Non-pigmented ciliary epithelial cell (primary cell): ENCODE data around the gene SNX17.

ENCODE experiments used
- DNase-seq: peaks from one replicate; pipeline ENCODE4 v3.0.0-alpha.2; 2010; ENCODE audit warnings: low read depth

SNX17 gene

DNA sequence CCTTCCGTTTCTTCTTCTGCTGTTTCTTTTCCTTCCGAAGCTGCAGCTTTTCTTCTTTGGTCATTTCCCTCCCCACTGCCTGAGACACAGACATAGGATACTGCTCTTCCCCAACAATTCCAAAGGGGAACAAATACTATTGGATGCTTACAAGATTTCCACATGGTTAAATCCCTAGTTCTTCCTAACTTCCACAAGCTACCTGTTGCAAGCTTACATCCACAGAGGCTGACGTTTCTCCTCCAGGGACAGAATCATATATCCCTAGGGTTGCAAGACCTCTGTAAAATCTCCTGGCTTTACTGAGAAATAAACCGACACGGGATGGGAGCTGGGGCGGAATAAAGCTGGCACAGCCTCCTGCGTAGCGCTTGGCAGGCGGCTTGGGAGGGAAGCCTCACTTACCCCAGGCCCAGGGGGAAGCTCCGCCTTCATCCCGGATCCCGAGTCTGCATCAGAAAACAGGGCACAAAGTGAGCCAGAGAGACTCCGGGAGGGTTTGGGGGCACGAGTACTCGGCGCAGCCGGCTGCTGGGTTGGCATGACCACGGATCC is 868 bp upstream of the SNX17 start:
- no peak for DNase-seq

DNA sequence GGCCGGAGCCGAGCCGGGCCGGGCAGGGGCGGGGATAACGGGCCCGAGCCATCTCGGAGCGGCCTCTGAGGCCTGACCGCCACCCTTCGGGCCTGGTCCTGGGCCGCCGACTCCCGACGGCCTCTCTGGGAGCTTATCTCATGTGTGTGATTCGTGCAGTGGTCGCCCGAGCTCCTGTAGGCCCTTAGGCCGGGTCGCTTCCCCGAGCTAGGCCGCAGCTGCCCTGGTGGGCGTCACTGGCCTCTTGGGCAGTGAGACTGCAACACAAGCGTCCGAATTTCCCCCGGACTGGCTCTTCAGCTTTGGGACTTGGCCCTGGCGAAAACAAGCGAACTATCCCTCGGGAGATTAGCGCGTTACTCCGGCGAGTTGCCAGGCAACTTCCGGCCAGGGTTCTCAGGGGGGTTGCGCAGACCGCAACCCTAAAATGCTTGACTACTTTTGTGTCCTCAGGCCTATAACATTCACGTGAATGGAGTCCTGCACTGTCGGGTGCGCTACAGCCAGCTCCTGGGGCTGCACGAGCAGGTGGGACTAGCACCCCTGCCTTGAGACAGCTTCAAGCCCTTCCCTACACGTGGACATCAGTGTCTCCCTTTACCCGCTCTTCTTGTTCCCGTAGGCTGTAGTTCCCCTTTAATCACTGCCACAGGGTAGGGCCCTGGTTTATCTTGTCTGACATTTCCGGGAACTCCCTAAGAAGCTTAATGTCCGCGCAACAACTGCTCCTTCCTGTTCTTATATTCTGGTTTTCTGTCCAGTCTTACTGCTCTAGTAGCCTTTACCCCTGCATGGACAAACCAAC is 602 bp downstream of the SNX17 start:
- DNase-seq = no peak

DNA sequence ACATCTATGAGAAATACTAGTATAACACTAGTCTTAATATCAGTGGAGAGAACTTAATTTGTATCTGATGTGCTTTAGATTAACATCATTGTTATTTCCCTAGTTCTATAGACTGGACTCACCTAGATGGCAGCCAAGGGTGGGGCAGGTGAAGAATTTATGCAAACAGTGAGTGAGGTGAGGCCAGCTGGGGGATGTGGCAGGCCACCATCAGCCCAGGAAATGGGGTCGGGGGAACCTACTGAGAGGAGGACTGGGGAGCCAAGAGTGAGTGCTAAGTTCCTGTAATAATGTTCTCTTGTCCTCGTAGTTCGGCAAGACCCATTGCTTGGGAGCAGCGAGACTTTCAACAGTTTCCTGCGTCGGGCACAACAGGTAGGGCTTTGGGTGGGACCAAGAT is 2.5 kb downstream of the SNX17 start:
- no peak for DNase-seq

DNA sequence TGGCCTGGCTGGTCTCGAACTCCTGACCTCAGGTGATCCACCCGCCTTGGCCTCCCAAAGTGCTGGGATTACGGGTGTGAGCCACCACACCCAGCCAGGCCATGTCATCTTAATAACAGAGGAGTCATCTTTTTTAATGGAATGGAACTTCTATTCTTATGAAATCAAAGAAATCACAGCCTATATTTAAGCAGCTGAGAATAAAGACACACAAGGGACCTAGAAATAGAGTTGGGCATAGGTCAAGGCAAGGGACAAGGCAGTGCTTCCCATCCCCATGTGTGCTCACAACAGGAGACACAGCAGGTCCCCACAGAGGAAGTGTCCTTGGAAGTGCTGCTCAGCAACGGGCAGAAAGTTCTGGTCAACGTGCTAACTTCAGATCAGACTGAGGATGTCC is 3.2 kb downstream of the SNX17 start:
- no peak for DNase-seq

DNA sequence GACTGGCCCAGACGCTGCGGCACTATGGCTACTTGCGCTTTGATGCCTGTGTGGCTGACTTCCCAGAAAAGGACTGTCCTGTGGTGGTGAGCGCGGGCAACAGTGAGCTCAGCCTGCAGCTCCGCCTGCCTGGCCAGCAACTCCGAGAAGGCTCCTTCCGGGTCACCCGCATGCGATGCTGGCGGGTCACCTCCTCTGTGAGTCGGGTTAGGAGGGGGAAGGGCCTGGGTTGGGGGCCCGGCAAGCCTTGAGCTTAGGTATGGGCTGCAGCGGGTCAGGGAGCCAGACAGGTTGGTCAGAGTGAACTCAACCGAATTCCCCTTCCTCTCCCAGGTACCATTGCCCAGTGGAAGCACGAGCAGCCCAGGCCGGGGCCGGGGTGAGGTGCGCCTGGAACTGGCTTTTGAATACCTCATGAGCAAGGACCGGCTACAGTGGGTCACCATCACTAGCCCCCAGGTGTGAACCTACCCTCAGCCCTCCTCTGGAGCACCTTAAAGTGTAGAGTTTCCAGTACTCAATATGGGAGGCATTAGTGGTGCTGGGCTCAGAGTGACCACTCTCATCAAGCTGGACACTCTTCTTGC is 5.2 kb downstream of the SNX17 start:
- no peak for DNase-seq

GRCh38 chr2:27376151-27376865 is 5.9 kb downstream of the SNX17 start:
- no peak for DNase-seq

DNA sequence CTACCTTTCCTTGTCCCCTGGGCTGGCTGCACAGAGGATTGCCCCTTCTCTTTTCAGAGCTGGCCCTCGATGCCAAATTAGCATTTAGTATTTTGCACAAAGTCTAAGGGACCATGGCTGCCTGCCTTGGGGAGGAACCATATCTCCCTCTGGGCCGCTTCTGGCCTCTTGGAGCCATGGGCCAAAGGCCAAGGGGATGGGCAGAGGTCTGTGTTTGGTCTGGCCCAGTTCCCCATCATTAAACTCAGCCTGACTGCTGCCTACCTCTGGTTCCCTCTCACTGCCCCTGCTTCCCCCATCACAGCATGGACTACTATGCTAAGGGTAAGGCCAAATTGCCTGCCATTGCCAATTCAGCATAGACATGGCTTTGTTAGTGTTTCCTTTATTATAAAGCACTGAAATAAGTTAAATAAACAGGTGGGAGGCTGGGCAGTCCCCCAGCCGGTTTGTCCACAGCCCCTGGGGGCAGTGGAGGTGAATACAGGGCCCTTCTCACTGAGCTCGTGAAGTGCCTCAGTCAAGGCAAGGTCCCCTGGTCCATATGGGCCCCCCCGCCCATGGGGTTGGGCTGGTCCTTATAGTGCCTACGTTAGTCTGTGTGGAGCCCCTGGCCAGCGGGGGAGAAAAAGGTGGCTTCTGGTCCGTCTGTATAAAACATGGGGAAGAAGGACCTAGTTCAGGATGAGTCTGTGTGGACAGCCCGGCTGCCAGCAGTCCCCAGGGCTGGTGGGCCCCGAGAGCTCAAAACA is 6.6 kb downstream of the SNX17 start:
- DNase-seq = no peak

- DNase-seq = no peak
Measured at GRCh38 chr2:27377618-27378095, 7.2 kb downstream of the SNX17 start.

DNA sequence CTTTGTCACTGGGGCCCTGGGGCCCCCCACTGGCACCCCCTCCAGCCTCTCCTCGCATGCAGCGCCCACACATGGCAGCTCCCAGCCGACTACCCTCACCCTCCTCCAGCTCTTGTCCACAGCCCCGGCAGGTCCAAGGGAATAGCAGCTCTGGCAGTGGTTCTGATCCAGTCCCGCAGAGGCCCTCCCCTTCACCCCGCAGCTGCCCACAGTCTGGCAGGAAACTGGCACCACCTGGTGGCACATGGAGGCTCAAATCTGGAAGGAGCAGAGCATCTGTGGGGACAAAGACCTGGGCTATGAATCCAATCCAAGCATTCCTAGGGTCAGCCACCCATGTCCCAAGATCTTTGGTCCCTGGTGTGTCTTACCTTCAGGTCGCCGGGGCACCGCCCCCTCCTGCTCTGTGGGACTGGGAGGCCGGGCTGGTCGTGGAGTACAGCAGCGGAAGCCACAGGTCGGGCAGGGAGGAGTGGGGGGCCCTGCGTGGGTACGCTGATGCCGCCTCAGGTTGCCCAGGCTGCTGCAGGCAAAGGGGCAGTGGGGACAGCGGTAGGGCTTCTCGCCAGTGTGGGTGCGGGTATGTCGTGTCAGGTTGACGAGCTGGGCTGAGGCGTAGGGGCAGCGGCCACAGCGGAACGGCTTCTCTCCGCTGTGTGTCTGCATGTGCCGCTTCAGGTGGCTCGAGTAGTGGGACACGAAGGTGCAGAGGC is 7.8 kb downstream of the SNX17 start:
- no peak for DNase-seq

DNA sequence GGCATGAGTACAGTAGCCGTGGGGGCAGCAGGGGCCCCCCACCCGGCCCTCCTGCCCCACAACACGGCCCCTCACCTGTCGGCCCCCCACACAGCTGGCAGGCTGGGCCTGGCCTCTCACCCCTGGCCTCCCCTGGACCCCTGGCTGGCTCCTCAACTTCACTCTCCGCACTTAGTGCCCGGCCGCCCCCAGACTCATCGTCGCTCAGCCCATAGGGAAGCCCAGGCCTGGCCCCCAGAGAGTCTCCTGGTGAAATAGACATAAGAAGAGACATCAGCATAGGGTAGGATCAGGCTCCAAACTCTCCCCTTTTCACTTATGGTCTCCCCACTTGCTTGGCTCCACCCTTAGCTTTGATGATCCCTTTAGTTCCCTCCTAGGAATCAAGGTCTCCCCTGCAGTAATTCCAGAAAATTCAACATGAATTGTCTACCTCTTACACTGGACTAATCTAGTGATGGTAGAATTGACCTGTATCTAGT is 8.4 kb downstream of the SNX17 start:
- DNase-seq = no peak

- DNase-seq = no peak
Measured at GRCh38 chr2:27379383-27379835, 9.0 kb downstream of the SNX17 start.

- DNase-seq = no peak
Measured at GRCh38 chr2:27379836-27380625, 9.6 kb downstream of the SNX17 start.

DNA sequence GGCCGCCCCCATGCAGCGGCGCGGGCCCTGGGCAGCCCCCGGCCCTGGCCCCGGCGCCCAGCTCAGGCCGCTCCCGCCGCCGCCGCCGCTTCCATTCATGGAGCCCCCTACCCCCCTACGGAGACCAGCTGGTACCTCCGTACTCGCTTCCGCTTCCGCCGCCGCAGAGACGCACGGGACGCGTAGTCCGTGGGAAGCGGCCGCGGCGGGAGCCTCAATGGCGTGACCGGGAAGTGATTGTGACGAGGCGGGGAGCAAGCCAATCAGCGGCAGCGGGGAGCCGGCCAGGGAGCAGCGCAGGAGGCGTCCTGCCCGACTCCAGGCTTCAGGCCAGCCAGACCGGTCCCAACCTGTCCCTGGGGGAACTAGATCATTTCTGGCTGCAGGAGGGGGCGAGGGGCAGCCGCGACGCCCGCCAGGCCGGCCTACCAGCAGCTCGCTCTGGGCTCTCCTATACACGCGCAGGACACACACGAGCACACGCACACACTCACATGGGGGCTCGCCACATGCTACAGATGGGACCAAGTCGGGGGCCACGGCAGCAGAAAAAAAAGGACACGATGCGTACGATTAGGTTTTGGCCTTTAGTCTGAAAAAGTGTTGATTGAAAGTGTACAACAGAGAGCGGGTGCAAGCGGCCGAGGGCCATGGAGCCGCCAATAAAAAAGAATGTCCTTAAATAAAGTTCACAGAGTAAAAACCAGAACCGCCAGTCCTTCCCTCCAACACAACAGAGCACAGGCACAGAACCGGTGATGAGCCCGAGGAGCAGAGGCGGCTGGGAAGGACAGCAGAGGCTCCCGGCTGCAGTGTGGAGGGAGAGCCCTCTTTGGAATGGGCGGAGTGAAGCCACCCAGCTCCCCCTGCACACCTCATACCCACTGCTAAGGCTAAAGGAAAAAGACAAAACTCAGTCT is 10.5 kb downstream of the SNX17 start, which contains the start of gene ZNF513:
TSS of gene ZNF513 (minus strand) at position 109 of the 920 bp plus-strand sequence. CDS start 208 bp downstream, outside the sequence.
- peak; percentile 72 for DNase-seq

GRCh38 chr2:27381577-27382181 is 11.3 kb downstream of the SNX17 start:
- DNase-seq = no peak

DNA sequence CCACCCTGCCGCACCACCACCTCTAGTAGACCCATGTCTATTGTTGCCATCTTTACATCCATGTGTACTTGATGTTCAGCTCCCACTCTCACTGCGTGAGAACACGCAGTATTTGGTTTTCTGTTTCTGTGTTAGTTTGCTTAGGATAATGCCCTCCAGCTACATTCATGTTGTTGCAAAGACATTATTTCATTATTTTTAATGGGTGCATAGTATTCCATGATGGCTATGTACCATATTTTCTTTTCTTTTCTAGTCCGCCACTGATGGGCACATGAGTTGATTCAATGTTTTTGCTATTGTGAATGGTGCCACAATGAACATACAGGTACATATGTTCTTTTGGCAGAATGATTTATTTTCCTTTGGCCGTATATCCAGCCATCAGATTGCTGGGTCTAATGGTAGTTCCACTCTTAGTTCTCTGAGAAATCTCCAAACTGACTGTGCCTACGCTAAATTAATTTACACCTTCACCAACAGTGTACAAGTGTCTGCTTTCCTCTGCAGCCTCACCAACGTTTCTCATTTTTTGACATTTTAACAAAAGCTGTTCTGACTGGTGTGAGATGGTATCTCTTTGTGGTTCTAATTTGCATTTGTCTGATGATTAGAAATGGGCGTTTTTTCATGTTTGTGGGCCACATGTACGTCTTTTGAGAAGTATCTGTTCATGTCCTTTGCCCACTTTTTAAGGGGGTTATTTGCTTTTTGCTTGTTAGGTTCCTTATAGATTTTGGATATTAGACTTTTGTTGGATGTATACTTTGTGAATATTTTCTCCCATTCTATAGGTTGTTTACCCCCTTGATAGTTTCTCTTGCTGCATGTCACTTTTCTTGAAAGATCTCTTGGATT is 20.6 kb downstream of the SNX17 start:
- no peak for DNase-seq

GRCh38 chr2:27393225-27393624 is 22.8 kb downstream of the SNX17 start:
- DNase-seq = no peak

- no peak for DNase-seq
Measured at GRCh38 chr2:27398962-27399361, 28.5 kb downstream of the SNX17 start.
